DND-41 (cell line): Measurements from ENCODE around the gene SCML2.

Source experiments
- ATAC-seq: fragments of 200-7000 bp; cut with Tn5 transposase; 3 replicates; pipeline ENCODE4 v1.9.1; 2021; ENCODE audit warnings: low read depth; ENCODE audit not compliant: insufficient read depth
- DNase-seq: peaks from one replicate; pipeline ENCODE4 v3.0.0-alpha.2; 2020
- H2AFZ ChIP-seq: 2 replicates; pipeline ENCODE4 v1.6.0; 2012; ENCODE audit warnings: low read depth, low read length
- H3K27ac ChIP-seq: 2 replicates; pipeline ENCODE4 v1.5.1; 2012; ENCODE audit warnings: low read length, inconsistent platforms
- H3K27me3 ChIP-seq: fragments of 200-600 bp; sonication (generic); 2 replicates; pipeline ENCODE4 v1.6.0; 2012; ENCODE audit warnings: low read length, mild to moderate bottlenecking, inconsistent platforms; ENCODE audit not compliant: insufficient read depth, poor library complexity
- H3K36me3 ChIP-seq: 2 replicates; pipeline ENCODE4 v1.5.1; 2012; ENCODE audit warnings: low read length, inconsistent platforms; ENCODE audit not compliant: insufficient read depth
- H3K4me1 ChIP-seq: 2 replicates; pipeline ENCODE4 v1.5.1; 2012; ENCODE audit warnings: mild to moderate bottlenecking, low read length; ENCODE audit not compliant: insufficient read depth
- H3K4me2 ChIP-seq: 2 replicates; pipeline ENCODE4 v1.6.0; 2012; ENCODE audit warnings: mild to moderate bottlenecking, moderate library complexity, low read length, inconsistent platforms; ENCODE audit not compliant: insufficient read depth
- H3K4me3 ChIP-seq, 2 experiments: fragments of 200-600 bp in 1 of 2; shearing (Covaris generic) in 1 of 2; 2 replicates each; pipeline ENCODE4 v1.5.1; 2012 to 2016; ENCODE audit warnings: inconsistent platforms in 2 of 2, low read length in 2 of 2, mild to moderate bottlenecking in 2 of 2, low read depth in 1 of 2, moderate library complexity in 1 of 2
- H3K79me2 ChIP-seq: 2 replicates; pipeline ENCODE4 v1.6.0; 2012; ENCODE audit warnings: low read length, inconsistent platforms; ENCODE audit not compliant: insufficient read depth
- H3K9ac ChIP-seq: 2 replicates; pipeline ENCODE4 v1.6.0; 2012; ENCODE audit warnings: low read depth, mild to moderate bottlenecking, inconsistent platforms, low read length, moderate library complexity
- H3K9me3 ChIP-seq: 2 replicates; pipeline ENCODE4 v1.5.1; 2012; ENCODE audit warnings: low read length, moderate library complexity, mild to moderate bottlenecking, inconsistent platforms; ENCODE audit not compliant: insufficient read depth, severe bottlenecking
- H4K20me1 ChIP-seq: 2 replicates; pipeline ENCODE4 v1.6.0; 2012; ENCODE audit warnings: low read length; ENCODE audit not compliant: insufficient read depth
- EZH2 ChIP-seq: IDR thresholded peaks from 3 replicates; pipeline ENCODE4 v1.6.1; 2012; ENCODE audit warnings: borderline replicate concordance, low read depth, mild to moderate bottlenecking, moderate library complexity, low read length, inconsistent platforms; ENCODE audit not compliant: severe bottlenecking
- TF ChIP-seq, protein P1 (sequence below): IDR thresholded peaks from 2 replicates; pipeline ENCODE4 v1.5.1; 2012; ENCODE audit warnings: borderline replicate concordance, low read length, moderate library complexity, mild to moderate bottlenecking; ENCODE audit not compliant: poor library complexity, severe bottlenecking; ENCODE audit errors: extremely low read depth

SCML2 gene

DNA sequence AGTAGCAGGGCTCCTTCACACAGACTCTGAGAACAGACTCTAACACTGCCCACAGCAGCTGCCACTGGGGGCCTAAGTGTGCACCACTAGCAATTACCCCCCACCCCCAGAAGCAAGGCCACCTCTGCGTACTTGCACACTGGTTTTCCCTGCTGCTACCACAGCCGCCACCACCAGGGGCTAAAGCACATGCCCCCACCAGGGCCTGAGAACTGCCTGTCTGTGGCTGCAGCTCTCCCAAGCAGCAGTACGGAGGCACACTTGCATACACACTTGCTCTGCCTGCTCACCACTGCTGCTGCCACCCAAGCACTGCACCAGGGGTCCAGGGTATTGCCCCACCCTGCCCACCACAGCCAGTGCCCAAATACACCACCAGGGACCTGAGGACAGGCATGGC lies 59.6 kb downstream of the SCML2 start:
- no peak for DNase-seq
- no peak overlapping the region for H3K4me3 ChIP-seq

DNA sequence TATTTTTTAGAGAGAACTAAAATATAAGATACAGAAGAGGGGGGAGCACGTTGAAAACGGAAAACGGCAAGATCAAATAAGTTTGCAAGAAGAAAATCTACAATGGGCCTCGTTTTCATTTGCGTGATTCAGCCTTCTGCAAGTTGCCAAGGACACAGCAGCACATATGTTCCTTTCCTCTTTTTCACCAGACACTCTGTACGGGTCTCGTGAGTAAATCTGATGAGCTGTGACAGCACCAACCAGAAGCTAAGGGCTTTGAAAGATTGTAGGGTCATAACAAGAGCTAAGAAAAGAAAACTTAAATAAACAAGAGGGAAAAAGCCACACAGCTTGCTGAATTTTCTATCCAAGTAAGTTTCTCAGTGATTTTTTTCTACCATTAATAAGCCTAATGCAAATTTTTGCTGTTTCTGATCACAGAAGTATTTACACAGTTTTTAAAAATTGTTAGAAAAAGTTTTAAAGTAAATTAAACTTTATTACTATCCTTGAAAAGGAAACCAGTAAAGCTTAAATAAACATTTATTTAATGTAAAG lies 63.4 kb downstream of the SCML2 start:
- Histone ChIP-seq H3K79me2 (no peaks in the 10 kb centered on the region), H3K27ac (no peak overlapping the region), H2AFZ (no peak overlapping the region), H4K20me1 (no peaks in the 10 kb centered on the region), H3K27me3 (no peaks in the 10 kb centered on the region), H3K9ac (no peak overlapping the region), H3K4me2 (no peak overlapping the region), H3K4me1 (no peaks in the 10 kb centered on the region), H3K36me3 (no peaks in the 10 kb centered on the region), H3K4me3 (no peak overlapping the region), H3K9me3 (no peaks in the 10 kb centered on the region)
- TF ChIP-seq EZH2 = no peak
- TF ChIP-seq, protein P1, sequence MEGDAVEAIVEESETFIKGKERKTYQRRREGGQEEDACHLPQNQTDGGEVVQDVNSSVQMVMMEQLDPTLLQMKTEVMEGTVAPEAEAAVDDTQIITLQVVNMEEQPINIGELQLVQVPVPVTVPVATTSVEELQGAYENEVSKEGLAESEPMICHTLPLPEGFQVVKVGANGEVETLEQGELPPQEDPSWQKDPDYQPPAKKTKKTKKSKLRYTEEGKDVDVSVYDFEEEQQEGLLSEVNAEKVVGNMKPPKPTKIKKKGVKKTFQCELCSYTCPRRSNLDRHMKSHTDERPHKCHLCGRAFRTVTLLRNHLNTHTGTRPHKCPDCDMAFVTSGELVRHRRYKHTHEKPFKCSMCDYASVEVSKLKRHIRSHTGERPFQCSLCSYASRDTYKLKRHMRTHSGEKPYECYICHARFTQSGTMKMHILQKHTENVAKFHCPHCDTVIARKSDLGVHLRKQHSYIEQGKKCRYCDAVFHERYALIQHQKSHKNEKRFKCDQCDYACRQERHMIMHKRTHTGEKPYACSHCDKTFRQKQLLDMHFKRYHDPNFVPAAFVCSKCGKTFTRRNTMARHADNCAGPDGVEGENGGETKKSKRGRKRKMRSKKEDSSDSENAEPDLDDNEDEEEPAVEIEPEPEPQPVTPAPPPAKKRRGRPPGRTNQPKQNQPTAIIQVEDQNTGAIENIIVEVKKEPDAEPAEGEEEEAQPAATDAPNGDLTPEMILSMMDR = no peak
- ATAC-seq (no peak), DNase-seq (no peak)

More for the DNA sequence above, 59.6 kb downstream of the SCML2 start:
- H3K9ac ChIP-seq = no peak overlapping the region
- TF ChIP-seq, protein P1 = no peak
- no peak for TF ChIP-seq EZH2
- no peaks in the 10 kb centered on the region for H3K4me1 ChIP-seq
- H4K20me1 ChIP-seq = no peaks in the 10 kb centered on the region
- H3K79me2 ChIP-seq = no peaks in the 10 kb centered on the region
- H3K36me3 ChIP-seq = no peaks in the 10 kb centered on the region
- no peak overlapping the region for H2AFZ ChIP-seq
- H3K9me3 ChIP-seq = no peaks in the 10 kb centered on the region
- H3K27ac ChIP-seq = no peak overlapping the region
- H3K27me3 ChIP-seq = no peaks in the 10 kb centered on the region
- no peak for ATAC-seq
- no peak overlapping the region for H3K4me2 ChIP-seq

DNA sequence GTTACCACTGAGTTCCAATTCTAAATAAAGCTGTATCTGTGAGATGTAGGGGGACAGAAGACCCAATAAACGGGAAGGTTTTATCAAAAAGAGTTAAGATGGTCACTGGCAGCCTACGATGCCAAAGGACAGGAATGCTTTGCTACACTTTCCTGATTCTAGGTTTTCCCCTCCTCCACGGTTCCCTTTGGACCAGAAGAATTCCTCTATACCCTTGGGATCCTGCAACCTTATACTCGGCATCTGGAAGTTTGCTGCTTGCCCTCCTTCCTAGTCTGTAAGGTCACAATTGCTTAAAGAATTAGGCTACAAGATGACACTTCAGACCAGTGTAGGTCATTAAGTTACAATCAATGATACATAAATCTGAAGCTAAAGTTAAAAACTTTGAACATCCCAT lies 64.3 kb downstream of the SCML2 start:
- Histone ChIP-seq H3K9me3 (no peaks in the 10 kb centered on the region), H3K9ac (no peak overlapping the region), H2AFZ (no peak overlapping the region), H3K4me2 (no peak overlapping the region), H3K4me1 (no peaks in the 10 kb centered on the region), H3K27ac (no peak overlapping the region), H4K20me1 (no peaks in the 10 kb centered on the region), H3K4me3 (no peak overlapping the region), H3K36me3 (no peaks in the 10 kb centered on the region), H3K27me3 (no peaks in the 10 kb centered on the region), H3K79me2 (no peaks in the 10 kb centered on the region)
- no peak for ATAC-seq
- DNase-seq = no peak
- TF ChIP-seq, protein P1 = no peak
- no peak for TF ChIP-seq EZH2

DNA sequence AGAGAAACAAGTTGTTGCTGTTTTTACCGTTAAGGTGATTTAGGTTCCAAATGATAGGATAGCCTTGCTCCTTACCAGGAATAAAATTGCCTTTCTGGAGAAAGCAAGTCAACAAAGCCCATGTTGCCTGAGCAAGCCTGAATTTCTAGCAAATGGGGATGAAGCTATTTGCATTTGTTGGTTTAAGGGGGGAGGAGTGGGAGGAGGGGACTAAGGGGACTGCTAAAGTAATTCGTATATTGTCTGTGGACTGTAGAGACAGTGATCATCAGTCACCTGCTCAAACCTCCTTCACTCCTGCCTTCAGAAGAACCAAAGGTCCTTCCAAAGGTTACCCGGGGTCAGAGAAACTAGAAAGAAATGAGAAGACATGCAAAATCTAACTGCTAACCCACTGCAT lies 65.8 kb downstream of the SCML2 start:
- Histone ChIP-seq H3K9ac (no peak overlapping the region), H4K20me1 (no peaks in the 10 kb centered on the region), H3K4me3 (no peak overlapping the region), H3K4me1 (no peaks in the 10 kb centered on the region), H3K9me3 (no peaks in the 10 kb centered on the region), H3K27me3 (no peaks in the 10 kb centered on the region), H3K27ac (no peak overlapping the region), H2AFZ (no peak overlapping the region), H3K36me3 (no peaks in the 10 kb centered on the region), H3K79me2 (no peaks in the 10 kb centered on the region), H3K4me2 (no peak overlapping the region)
- ATAC-seq (no peak), DNase-seq (no peak)
- no peak for TF ChIP-seq EZH2
- TF ChIP-seq, protein P1 = no peak
